Measurements from ENCODE around the gene HNRNPUL1.

HNRNPUL1 gene

GRCh38 chr19:41248895-41249294 lies 15.3 kb upstream of the HNRNPUL1 start:
- TF ChIP-seq CTCF (IDR thresholded peaks at IDR 0.05; ENCODE audit: borderline replicate concordance, insufficient read depth, low read depth, low read length): no peak
- H3K4me3 ChIP-seq (ENCODE audit: low read depth, low read length): no peak overlapping the region

- TF ChIP-seq CTCF (IDR thresholded peaks at IDR 0.05; ENCODE audit: borderline replicate concordance, insufficient read depth, low read depth, low read length): no peak
These were observed 14.3 kb upstream of the HNRNPUL1 start for GRCh38 chr19:41249707-41250423.

GRCh38 chr19:41253660-41254059 lies 10.5 kb upstream of the HNRNPUL1 start:
- TF ChIP-seq CTCF (IDR thresholded peaks at IDR 0.05; ENCODE audit: borderline replicate concordance, insufficient read depth, low read depth, low read length): no peak
- H3K4me3 ChIP-seq (ENCODE audit: low read depth, low read length): no peak overlapping the region

More at GRCh38 chr19:41249707-41250423, 14.3 kb upstream of the HNRNPUL1 start:
- H3K4me3 ChIP-seq (ENCODE audit: low read depth, low read length): no peak overlapping the region

- no peak overlapping the region for H3K4me3 ChIP-seq (ENCODE audit: low read depth, low read length)
These were observed 9.0 kb upstream of the HNRNPUL1 start for GRCh38 chr19:41255171-41255570.

GRCh38 chr19:41261474-41262190 lies 2.5 kb upstream of the HNRNPUL1 start:
- no peak for TF ChIP-seq CTCF (IDR thresholded peaks at IDR 0.05; ENCODE audit: borderline replicate concordance, insufficient read depth, low read depth, low read length)
- H3K4me3 ChIP-seq (ENCODE audit: low read depth, low read length): peak overlapping the region; percentile 25

More at GRCh38 chr19:41255171-41255570, 9.0 kb upstream of the HNRNPUL1 start:
- no peak for TF ChIP-seq CTCF (IDR thresholded peaks at IDR 0.05; ENCODE audit: borderline replicate concordance, insufficient read depth, low read depth, low read length)

- TF ChIP-seq CTCF (IDR thresholded peaks at IDR 0.05; ENCODE audit: borderline replicate concordance, insufficient read depth, low read depth, low read length): no peak
- peak overlapping the region; percentile 63 for H3K4me3 ChIP-seq (ENCODE audit: low read depth, low read length)
These were observed 926 bp upstream of the HNRNPUL1 start for GRCh38 chr19:41263042-41263849.

Data from GM12875 (cell line).